IPS-18c (cell line): ENCODE results near the gene ZBTB3.

Experiments used
- H3K4me3 ChIP-seq: 2 replicates; pipeline ENCODE4 v1.7.0; 2013; ENCODE audit warnings: low read depth, mild to moderate bottlenecking, low read length, moderate library complexity; ENCODE audit not compliant: insufficient read depth
- H3K9me3 ChIP-seq: one replicate; pipeline ENCODE4 v1.6.1; 2013; ENCODE audit warnings: mild to moderate bottlenecking, low read length, moderate library complexity; ENCODE audit not compliant: control insufficient read depth, insufficient read depth

Gene ZBTB3

DNA sequence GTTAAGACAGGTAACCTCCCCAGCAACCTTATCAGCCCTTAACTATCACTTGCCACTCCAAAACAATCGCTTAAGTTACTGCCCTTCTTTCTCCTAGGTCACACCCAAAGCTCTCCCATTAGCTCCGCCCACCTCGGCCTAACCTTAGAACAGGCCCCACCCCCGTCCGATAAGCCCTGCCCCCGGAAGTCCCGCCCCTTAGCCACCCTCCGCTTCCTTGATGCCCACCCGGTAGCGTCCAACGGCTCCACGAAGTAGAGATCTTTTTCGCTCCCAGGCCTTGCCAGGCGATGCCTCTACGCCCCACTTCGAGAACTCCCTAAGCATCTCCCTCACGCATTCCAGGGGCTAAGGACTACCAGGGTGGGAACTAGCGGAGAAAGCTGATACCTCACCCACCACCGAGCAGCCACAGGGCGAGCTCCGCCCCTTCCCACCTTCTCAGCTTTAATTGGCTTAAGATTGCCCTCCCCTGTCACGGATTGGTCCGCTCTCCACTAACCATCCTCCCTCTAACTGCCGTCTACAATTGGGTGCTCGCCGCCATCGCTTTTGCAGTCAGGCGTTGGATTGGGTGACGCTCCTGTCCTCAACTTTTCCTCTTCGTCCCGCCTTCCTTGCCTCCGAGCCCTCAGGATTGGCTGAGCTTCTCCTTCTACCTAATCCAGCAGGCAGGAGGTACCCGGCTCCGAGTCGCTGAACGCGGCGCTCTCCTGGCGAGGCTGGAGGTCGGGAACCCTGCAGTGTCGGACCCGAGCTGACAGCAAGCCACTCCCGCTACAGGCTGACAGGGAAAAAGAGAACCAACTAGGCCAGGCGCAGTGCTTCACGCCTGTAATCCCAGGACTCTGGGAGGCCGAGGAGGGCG is at the start of gene ZBTB3:
TSS of gene ZBTB3 (minus strand) at position 425 of the 868 bp plus-strand sequence. CDS start 496 bp downstream, outside the sequence.
- H3K9me3 ChIP-seq: no peaks in the 10 kb centered on the region
- H3K4me3 ChIP-seq: peak within 1 kb of the TSS; percentile 99

DNA sequence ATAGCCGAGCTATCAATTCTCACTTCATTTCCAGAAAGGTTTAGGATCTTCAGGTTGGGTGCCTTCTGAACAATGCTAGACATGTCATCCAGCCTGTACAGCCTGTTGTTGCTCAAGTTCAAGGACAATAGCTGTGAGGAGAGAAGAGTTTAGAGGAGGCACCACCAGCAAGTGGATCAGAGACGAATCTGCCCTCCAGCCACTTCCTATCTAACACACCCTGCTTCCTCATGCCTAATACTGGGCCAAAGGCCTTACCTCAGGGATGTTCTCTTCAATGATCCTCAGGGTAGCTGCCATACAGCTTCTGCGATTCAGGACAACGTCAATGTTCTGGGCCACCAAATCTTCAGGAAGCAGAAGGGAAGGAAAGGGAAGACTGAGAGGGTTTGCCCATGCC is 47.1 kb upstream of the ZBTB3 start:
- H3K4me3 ChIP-seq: no peak overlapping the region

GRCh38 chr11:62799486-62799885 is 45.5 kb upstream of the ZBTB3 start:
- Histone ChIP-seq H3K9me3 (no peaks in the 10 kb centered on the region), H3K4me3 (no peak overlapping the region)

More for the DNA sequence above, 47.1 kb upstream of the ZBTB3 start:
- H3K9me3 ChIP-seq: peaks cover 2% of the 10 kb centered on the region

GRCh38 chr11:62796281-62796680 is 42.3 kb upstream of the ZBTB3 start:
- Histone ChIP-seq H3K4me3 (no peak overlapping the region), H3K9me3 (no peaks in the 10 kb centered on the region)

GRCh38 chr11:62794201-62794775 is 40.3 kb upstream of the ZBTB3 start:
- H3K9me3 ChIP-seq: no peaks in the 10 kb centered on the region
- no peak overlapping the region for H3K4me3 ChIP-seq

DNA sequence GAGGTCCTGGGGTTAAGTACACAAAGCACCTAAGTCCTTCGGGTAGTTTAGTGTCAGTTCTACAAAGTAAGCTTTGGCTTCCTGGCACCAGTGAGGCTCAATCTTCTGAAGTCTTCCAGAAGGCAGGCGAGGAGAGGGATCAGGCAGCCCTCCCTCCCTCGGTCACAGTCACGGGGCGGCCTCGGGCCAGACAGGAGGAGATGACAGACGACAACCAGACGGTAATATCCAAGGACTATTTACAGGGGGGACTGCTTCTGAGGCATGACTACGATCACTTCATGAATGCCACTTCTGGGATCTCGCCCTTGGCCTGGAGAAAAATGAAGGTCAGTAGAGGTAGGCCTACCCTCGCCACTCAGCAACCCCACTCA is 38.2 kb upstream of the ZBTB3 start:
- Histone ChIP-seq H3K9me3 (no peaks in the 10 kb centered on the region), H3K4me3 (no peak overlapping the region)

DNA sequence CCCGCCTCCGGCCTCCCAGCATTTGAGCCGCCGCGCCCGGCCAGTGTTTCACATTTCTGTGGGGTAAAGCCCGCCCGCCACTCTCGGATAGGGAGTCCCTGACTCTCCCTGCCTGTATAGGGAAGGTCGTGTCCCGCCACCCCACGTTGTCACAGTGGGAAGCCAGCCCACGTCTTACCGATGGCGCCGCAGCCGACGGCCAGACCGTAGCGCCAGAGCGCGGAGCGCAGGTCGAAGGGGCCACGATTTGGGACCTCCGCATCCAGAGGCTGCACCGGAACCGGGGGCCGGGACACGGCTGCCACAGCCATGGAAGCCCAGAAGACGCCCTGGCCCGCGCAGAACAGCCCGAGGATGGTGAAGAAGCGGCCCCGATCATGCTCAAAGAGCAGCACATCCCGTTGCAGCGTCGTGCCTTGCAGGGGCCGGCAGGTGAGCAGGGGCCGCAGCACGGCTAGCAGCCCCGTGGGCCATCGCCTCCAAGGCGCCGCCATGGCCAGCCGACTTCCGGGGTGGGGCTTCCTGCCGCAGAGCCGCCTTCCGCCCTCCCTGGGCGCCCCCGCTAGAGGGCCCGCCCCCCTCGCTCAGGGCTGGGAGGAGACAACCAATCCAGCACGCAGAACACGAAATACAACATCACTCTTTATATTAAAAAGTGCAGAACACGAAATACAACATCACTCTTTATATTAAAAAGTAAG is 37.7 kb upstream of the ZBTB3 start, which contains the start of gene TMEM223:
TSS of gene TMEM223 (minus strand) at position 506 of the 701 bp plus-strand sequence. CDS start at position 494, 12 bp downstream.
- peak within 1 kb of the TSS; percentile 94 for H3K4me3 ChIP-seq
- H3K9me3 ChIP-seq: no peaks in the 10 kb centered on the region

- Histone ChIP-seq H3K9me3 (no peaks in the 10 kb centered on the region), H3K4me3 (no peak overlapping the region)
Observed at GRCh38 chr11:62789576-62789975, 35.6 kb upstream of the ZBTB3 start.

- H3K9me3 ChIP-seq: no peaks in the 10 kb centered on the region
- H3K4me3 ChIP-seq: no peak overlapping the region
Observed at GRCh38 chr11:62788991-62789390, 35.0 kb upstream of the ZBTB3 start.

DNA sequence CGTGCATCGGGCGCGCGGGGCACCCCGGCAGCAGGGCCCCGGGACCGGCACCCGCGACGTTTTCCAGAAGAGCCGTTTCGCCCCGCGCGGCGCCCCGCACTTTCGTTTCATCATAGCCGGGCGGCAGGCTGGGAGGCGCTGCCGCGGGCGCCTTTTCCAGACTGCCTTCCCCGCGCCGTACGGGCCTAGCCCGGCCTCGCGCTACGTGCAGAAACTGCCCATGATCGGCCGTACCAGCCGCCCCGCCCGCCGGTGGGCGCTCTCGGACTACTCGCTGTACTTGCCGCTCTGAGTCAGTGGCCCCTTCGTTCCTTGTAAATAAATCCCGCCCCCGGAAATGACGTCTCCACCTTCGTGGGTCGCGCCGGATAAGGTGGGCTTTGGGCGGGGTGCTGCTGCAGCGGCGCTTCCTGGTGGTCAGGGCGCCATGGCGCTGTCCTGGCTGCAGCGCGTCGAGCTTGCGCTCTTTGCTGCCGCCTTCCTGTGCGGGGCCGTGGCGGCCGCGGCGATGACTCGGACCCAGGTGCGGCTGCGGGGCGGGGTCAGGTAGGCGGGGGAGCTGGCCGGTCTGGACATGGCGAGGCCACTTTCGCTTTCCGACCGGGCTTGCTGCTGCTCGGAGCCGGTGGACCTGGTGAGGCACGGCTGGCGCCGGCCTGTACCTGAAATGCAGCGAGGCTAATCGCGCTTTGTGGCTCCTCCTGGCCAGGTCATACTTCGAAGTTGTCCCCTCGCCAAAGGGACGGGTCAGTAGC is 33.2 kb upstream of the ZBTB3 start, which contains the start of gene TMEM179B:
TSS of gene TMEM179B (plus strand) at position 398 of the 755 bp plus-strand sequence. CDS start at position 428, 30 bp downstream.
- Histone ChIP-seq H3K4me3 (peak within 1 kb of the TSS; percentile 91), H3K9me3 (no peaks in the 10 kb centered on the region)

GRCh38 chr11:62786318-62787004 is 32.5 kb upstream of the ZBTB3 start:
- peak overlapping the region; percentile 91 for H3K4me3 ChIP-seq
- H3K9me3 ChIP-seq: no peaks in the 10 kb centered on the region

DNA sequence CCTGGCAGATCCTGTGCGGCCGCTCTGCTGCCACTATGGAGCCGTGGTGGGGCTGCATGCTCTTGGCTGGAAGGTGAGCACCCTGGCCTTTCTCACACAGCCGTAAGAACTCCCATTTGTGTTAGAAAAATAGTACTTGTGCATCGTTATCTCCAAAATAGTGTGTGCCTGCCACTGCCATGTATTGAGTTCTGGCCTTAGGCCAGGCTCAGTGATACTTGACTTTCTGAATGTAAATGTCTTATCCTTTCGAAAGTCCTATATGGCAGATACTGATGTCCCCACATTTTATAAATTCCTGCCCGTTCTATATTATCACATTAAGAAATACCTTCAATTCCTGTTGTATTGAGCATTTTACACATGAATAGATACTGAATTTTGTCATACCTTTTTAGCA is 28.8 kb upstream of the ZBTB3 start:
- no peaks in the 10 kb centered on the region for H3K9me3 ChIP-seq
- no peak overlapping the region for H3K4me3 ChIP-seq

DNA sequence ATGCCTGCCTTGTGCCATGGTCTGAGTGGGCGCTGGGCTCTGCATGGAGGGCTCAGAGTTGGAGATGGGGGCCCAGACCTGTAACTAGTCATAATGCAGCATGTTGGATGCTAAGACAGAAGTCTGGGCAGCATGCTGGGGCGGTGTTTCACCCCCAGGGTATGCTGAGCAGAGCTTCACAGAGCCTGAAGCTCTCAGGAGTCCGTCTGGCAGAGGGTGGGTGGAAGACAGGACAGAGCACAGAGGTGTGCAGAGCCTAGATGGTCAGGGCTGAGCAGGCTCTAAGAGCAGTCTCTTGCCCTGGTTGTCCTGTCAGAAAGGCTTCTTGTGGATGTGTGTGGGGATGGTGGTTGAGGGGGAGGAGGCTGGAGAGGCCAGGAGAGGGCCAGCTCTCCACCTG is 24.5 kb upstream of the ZBTB3 start:
- no peak overlapping the region for H3K4me3 ChIP-seq
- no peaks in the 10 kb centered on the region for H3K9me3 ChIP-seq

DNA sequence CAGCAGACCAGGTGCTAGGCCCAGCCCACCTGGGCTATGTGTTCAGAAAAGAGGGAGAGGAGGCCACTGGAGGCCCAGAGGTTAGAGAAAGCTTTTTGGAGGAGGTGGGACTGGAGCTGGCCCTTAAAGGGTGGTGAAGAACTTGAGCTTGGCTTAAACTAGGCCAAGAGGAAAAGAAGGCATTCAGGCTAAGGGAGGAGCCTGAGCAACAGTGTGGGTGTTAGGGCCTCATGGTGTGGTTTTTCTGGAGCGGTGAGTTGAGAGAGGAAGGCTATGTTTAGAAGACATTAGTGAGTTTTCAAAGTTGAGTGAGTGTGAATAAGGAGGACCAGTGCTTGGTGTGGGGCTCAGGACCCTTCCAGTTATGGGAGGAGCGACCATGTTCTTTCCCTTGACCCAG is 23.4 kb upstream of the ZBTB3 start:
- no peaks in the 10 kb centered on the region for H3K9me3 ChIP-seq
- no peak overlapping the region for H3K4me3 ChIP-seq

- Histone ChIP-seq H3K9me3 (no peaks in the 10 kb centered on the region), H3K4me3 (no peak overlapping the region)
Observed at GRCh38 chr11:62775646-62776045, 21.7 kb upstream of the ZBTB3 start.

DNA sequence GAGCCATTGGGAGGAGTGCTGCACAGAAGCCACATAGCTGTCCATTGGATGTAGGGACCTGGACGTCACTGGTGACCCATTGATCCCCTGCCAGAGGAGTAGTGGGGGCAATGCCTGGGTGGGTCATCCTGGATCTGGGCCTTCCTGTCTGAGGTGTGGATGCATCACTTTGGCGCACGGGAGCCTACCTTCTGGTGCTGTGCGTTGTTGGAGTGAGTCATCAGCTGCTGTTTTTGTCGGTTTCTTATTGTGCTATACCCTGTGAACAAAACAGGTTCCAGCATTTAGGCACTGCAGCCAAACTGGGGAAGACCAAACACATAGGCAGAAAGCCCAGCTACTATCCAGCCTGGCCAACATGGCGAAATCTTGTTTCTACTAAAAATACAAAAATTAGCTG is 20.4 kb upstream of the ZBTB3 start:
- Histone ChIP-seq H3K9me3 (no peaks in the 10 kb centered on the region), H3K4me3 (no peak overlapping the region)
